Ovary (tissue), 3 donors: ENCODE data around the gene PRKG1.

Experiments
- CTCF ChIP-seq, 3 donors: fragments of 450-650 bp in 2 of 3; fragments of 200-600 bp in 1 of 3; IDR thresholded peaks; one replicate each; pipeline versions ENCODE4 v1.5.1 to v1.8.0; 2016 to 2022; ENCODE audit warnings: antibody characterized with exemption in 3 of 3, mild to moderate bottlenecking in 1 of 3
- EP300 ChIP-seq: sonication (generic); formaldehyde crosslinking; IDR thresholded peaks from one replicate; pipeline ENCODE4 v1.6.1; 2017; ENCODE audit warnings: antibody characterized with exemption
- POLR2A ChIP-seq: fragments of 450-650 bp; IDR thresholded peaks from one replicate; pipeline ENCODE4 v1.6.1; 2017; ENCODE audit warnings: antibody characterized with exemption, mild to moderate bottlenecking, moderate library complexity
- donor health status: DM: no; HTN: no; CAD: no.

- TF ChIP-seq CTCF (IDR thresholded peaks at IDR 0.05) (no peak), POLR2A (no peak), EP300 (no peak)
Observed at GRCh38 chr10:52258799-52259425, 1184.6 kb downstream of the PRKG1 start.
